T47D (cell line): ENCODE measurements around the gene ACTN1.
"Not testable (repeated sequence)": the region's sequence is repeated elsewhere in the genome, so short reads cannot be mapped to it uniquely, and the experiment has no call there.

Experiments
- DNase-seq, 2 experiments: peaks; one replicate each; pipeline versions ENCODE4 v3.0.0 to v3.0.0-alpha.2; 2011 to 2012; ENCODE audit warnings: low read depth in 1 of 2, low spot score in 1 of 2
- JUND ChIP-seq: IDR thresholded peaks from 2 replicates; pipeline ENCODE4 v1.6.1; 2012; ENCODE audit warnings: low read depth
- in situ Hi-C: cut with HindIII; loops from 2 replicates; pipeline ENCODE4 v1.10.0; 2016; ENCODE audit warnings: low sequenced_read_pairs, low pct_unique_long_range_greater_than_20kb

ACTN1 gene

DNA sequence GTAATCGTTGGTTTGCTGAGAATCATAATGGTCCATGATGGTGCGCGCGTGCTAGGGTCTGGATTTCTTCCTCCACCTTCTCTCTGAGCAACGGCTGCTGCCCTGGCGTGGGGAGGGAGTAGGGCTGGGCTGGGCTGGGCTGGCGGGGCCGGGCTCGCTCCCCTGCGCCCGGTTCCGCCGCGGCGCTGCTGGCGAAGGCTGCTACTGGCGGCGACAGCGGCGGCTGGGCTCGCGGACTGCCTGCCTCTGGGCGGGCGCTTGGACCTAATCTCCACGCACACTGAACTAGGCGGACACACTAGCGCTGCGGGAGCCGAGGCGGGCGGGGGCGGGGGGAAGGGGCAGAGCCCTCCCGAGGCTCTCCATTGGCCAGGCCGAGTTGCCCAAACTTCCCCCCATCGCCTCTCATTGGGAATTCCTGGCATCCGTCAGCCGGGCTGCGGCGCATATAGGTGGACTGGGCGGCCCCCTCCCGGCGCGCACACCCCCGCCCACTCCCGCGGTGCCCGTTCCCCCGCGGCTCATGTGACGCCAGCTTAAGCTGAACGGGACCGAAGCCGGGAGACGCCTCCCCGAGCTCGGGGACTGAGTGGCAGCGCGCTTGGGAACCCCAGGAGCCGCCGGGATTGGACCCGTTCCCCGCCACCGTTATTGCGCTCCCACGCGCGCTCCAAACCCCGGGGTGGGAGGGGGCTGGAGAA is at the start of gene ACTN1:
Gene ACTN1 (minus strand): TSS at position 282 of the 701 bp plus-strand sequence. CDS start 246 bp downstream, at position 36.
- in situ Hi-C loops: no loop called here
- DNase-seq: peak; percentile 98 to 99

DNA sequence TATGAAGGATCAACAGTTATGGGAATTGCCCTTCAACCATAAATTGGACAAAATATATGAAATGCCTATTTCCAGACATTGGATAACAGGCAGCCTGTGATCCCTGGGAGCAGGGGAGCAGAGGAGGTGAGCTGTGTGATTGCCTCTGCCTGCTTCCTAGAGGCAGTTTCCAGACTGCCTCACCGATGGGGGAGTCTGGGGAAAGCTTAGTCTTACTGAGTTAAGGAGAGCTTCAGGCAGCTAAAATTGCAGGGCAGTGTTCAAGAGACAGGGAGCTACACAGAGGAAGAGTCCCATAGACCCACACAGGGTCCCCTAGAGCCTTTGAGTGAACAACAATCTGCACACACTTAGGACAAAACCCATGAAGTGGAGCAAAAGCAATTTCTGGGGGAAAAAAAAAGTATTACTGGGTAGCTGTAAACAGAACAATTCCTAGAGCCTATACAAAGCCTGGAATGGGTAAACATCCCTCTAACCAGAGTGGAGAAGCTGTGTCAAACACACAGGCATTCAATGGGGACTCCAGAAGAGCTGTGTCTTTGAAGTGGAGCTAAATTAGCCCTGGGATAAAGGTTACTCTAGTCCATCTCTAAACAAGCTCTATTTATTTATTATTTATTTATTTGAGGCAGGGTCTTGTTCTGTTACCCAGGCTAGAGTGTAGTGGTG is 48.3 kb upstream of the ACTN1 start:
- no peak for DNase-seq
- in situ Hi-C loops: no loop called here
- TF ChIP-seq JUND: no peak

More for the DNA sequence above, at the start of gene ACTN1:
- no peak for TF ChIP-seq JUND

DNA sequence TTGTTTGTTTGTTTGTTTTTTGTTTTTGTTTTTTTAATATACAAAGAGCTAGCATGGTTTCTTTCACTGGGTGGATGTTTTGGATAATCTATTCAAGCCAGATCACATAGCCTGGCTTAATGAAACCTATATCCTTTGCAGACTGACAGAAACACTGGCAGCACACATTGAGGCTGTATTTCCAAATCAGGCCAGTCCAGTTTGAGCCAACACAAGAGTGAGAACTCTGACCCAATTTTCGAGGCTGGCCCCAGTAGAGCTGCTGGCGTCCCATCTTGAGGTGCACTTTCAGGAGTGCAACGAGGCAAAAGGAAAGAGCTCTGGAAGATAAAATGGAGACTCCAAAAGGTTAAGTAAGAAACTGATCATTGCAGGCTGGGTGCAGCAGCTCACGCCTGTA is 43.9 kb upstream of the ACTN1 start:
- no peak for DNase-seq
- no peak for TF ChIP-seq JUND
- in situ Hi-C loops: no loop called here

DNA sequence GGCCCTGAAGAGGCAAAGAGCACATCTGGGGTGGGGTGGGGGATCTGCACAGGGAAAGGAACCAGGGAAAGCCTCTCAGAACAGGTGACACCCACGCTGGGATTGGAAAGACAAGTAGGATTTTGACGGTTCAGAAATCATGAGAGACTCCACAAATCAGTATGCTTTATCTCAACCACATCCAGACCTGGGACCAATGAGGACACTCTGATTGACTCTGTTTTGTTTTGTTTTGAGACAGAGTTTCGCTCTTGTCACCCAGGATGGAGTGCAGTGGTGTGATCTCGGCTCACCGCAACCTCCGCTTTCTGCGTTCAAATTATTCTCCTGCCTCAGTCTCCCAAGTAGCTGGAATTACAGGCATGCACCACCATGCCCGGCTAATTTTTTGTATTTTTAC is 43.0 kb upstream of the ACTN1 start:
- DNase-seq, in situ Hi-C loops: not testable (repeated sequence)

- no peak for DNase-seq
- in situ Hi-C loops: no loop called here
- no peak for TF ChIP-seq JUND
Observed at GRCh38 chr14:69017706-69018105, 38.6 kb upstream of the ACTN1 start.

DNA sequence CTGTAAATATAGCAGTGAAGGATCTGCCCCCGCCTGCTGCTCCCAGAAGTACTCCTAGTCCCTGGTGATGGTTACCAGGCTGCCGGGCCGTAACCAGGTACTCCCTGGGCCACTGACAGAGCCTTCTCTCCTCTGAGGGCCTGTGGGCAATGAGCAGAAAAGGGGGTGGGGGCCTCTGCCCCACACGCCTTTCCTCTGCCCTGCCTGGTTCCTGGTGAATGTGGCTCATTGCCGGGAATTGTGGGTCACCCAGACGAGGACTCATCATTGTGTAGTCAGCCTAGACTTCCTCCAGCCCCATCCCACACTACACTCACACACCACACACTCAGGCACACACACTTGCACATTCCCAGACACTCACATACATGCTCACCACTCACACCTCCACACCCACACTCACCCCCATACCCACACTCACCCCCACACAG is 35.7 kb upstream of the ACTN1 start:
- TF ChIP-seq JUND: no peak
- no peak for DNase-seq
- in situ Hi-C loops: no loop called here

DNA sequence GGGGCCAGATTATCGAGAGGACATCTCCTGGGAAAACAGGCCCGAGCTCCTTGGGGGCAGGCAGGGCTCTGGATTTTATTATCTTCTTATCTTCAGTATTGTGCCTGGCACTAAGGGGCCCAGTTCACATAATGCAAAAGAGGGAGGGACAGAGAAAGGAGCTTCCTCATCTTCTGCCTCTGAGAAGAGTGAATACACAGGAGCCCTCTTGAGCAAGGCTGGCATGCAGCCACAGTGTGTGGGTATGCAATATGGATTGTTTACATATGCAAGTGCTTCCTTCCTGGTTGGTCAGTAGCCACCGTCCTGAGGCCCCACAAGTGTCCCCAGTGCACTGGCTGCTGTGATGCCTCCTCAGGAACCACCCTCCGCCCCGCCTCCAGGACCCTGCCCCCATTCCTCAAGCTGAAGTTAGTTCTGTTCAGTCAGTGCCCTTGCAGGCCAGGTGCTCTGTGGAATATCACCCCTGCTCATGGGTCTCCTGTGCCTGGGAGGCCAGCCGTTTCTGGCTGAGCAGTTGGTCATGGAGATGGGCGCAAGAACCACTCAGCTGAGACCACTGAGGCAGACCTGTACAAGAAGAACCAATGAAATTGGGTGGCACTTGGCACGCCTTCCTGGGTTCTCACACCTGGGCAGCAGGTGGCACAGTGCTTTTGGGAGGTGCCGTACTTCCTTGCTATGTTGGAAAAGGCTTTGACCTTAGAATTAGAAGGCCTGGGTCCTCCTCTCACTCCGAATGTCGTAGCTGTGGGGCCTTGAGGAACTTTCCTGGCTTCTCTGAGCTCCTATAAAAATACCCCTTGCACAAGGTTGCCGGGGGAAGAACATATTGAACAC is 35.1 kb upstream of the ACTN1 start:
- no peak for TF ChIP-seq JUND
- peak; percentile 72 to 98 for DNase-seq
- in situ Hi-C loops: no loop called here

DNA sequence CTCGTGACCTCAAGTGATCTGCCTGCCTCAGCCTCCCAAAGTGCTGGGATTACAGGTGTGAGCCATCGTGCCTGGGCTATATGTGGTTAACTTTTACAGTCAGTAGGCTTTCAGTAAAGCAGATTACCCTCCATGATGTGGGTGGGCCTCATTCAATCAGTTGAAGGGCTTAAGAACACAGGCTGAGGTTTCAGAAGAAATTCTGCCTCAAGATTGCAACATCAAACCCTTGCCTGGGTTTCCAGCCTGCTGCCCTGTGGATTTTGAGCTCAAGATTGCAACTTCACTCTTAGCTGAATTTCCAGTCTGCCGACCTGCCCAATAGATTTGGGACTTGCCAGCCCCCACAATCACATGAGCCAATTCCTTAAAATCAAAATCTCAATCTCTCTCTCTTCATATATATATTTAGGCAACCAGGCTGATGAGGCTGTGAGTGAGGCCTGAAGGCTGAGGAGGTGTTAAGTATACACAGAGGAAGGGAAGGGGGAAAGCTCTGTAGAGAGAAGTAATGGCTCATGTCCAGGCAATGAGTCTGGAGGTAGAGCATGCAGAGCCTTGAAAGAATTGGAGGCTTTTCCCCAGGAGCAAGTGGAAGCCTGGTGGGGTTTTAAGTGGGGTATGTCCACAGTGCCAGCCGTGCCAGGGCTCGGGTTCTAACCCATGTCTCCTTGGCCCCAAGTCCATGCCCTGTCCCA is 33.3 kb upstream of the ACTN1 start:
- peak in 1 of 2 experiments; percentile 30 for DNase-seq
- TF ChIP-seq JUND: no peak
- in situ Hi-C loops: no loop called here

DNA sequence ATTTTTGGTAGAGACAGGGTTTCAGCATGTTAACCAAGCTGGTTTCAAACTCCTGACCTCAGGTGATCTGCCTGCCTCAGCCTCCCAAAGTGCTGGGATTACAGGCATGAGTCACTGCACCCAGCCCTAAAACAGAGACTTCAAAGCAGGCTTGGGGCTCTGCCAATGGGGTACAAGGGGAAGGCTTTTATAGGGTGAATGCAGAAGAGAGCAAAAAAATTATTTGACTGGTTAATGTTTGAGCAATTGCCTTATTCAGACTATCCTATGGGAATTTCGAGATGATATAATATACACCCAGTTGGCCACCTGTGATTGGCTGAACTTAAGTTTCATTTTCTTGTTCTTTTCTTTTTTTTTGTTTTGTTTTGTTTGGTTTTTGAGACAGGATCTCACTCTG is 31.5 kb upstream of the ACTN1 start:
- DNase-seq: no peak
- in situ Hi-C loops: no loop called here
- TF ChIP-seq JUND: no peak

GRCh38 chr14:69008421-69008884 is 29.4 kb upstream of the ACTN1 start:
- in situ Hi-C loops: no loop called here
- no peak for TF ChIP-seq JUND
- DNase-seq: no peak

DNA sequence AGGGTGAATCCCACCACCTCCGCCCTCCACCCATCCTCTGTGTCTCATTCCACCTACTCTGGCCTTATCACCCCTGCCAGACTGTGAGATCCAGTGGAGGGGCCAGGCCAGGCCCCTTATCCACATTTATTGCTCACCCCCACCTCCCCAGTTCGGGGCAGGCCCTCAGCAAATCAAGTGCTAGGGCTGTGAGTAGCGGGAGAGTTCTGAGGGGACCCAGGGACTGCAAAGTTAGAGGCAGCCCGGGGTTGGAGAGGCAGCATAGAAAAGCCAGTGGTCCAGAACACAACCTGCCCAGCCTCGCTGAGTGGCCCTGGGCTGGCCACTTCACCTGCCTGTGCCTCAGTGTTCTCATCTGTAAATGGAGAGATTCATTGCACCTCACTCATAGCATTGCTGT is 27.2 kb upstream of the ACTN1 start:
- in situ Hi-C loops: no loop called here
- TF ChIP-seq JUND: no peak
- DNase-seq: no peak

GRCh38 chr14:69005432-69006148 is 26.5 kb upstream of the ACTN1 start:
- no peak for TF ChIP-seq JUND
- no peak for DNase-seq

More at GRCh38 chr14:69005432-69006148, 26.5 kb upstream of the ACTN1 start:
- in situ Hi-C loops: no loop called here
